ENCODE measurements around the gene OR8B8. TPM values are rescaled to one million over a fixed set of nuclear protein-coding genes. Genes with fewer than 3 reads are reported as not detected.

The OR8B8 gene
- polyA plus RNA-seq (2011; rRNA removed) (not detected in 2 replicates), polyA minus RNA-seq (2011; rRNA and poly(A)+ RNA removed) (not detected in 2 replicates)

- POLR2A ChIA-PET, result no interaction called here
- Histone ChIP-seq H3K27me3 (ENCODE audit: control insufficient read depth, insufficient read depth, low read length) (no peaks in the 10 kb centered on the region), H3K4me3 (ENCODE audit: low read depth, low read length) (no peak within 1 kb of the TSS), H3K36me3 (ENCODE audit: control insufficient read depth, insufficient read depth, low read length) (no peaks in the 10 kb centered on the region)
- TF ChIP-seq CTCF (IDR thresholded peaks at IDR 0.05; ENCODE audit: insufficient read depth, low read depth, low read length), result no peak
- CTCF ChIA-PET, result no interaction called here
- no peak for DNase-seq (ENCODE audit: low read depth)
Measured at GRCh38 chr11:124445646-124446150, at the start of gene OR8B8. OR8B8 (minus strand) TSS chr11:124445696; CDS start chr11:124441085, 4,611 bp downstream.

GRCh38 chr11:124493016-124493655 lies 47.6 kb upstream of the OR8B8 start:
- Histone ChIP-seq H3K4me3 (ENCODE audit: low read depth, low read length) (no peak overlapping the region), H3K36me3 (ENCODE audit: control insufficient read depth, insufficient read depth, low read length) (no peaks in the 10 kb centered on the region), H3K27me3 (ENCODE audit: control insufficient read depth, insufficient read depth, low read length) (no peaks in the 10 kb centered on the region)
- ChIA-PET CTCF (no interaction called here), POLR2A (no interaction called here)
- DNase-seq (ENCODE audit: low read depth), result no peak
- no peak for TF ChIP-seq CTCF (IDR thresholded peaks at IDR 0.05; ENCODE audit: insufficient read depth, low read depth, low read length)

- no peak for TF ChIP-seq CTCF (IDR thresholded peaks at IDR 0.05; ENCODE audit: insufficient read depth, low read depth, low read length)
- no peaks in the 10 kb centered on the region for H3K27me3 ChIP-seq (ENCODE audit: control insufficient read depth, insufficient read depth, low read length)
- no peak for DNase-seq (ENCODE audit: low read depth)
- no peaks in the 10 kb centered on the region for H3K36me3 ChIP-seq (ENCODE audit: control insufficient read depth, insufficient read depth, low read length)
- ChIA-PET POLR2A (no interaction called here), CTCF (no interaction called here)
- H3K4me3 ChIP-seq (ENCODE audit: low read depth, low read length), result no peak overlapping the region
Measured at GRCh38 chr11:124483422-124483821, 37.9 kb upstream of the OR8B8 start.

GRCh38 chr11:124482362-124483147 lies 37.1 kb upstream of the OR8B8 start:
- ChIA-PET CTCF (no interaction called here), POLR2A (no interaction called here)
- Histone ChIP-seq H3K4me3 (ENCODE audit: low read depth, low read length) (no peak overlapping the region), H3K27me3 (ENCODE audit: control insufficient read depth, insufficient read depth, low read length) (no peaks in the 10 kb centered on the region), H3K36me3 (ENCODE audit: control insufficient read depth, insufficient read depth, low read length) (no peaks in the 10 kb centered on the region)
- no peak for DNase-seq (ENCODE audit: low read depth)
- TF ChIP-seq CTCF (IDR thresholded peaks at IDR 0.05; ENCODE audit: insufficient read depth, low read depth, low read length), result no peak
